A673 (cell line): ENCODE results near the gene IRX4. TPM values are rescaled to one million over a fixed set of nuclear protein-coding genes. Genes with fewer than 3 reads are reported as not detected.

Experiments
- BruUV-seq: library from RNA; stranded (reverse); fragments of 400-500 nt; replicated peaks from 2 replicates; lab custom pipeline; 2021; lab: Mats Ljungman, UMichigan
- CTCF ChIA-PET: fragments of 300-600 bp; sonication (Branson Sonifier 250); formaldehyde crosslinking; loops from one replicate; lab custom pipeline; 2022; ENCODE audit warnings: antibody characterized with exemption; lab: Charles Lee
- POLR2A ChIA-PET: fragments of 300-600 bp; sonication (Branson Sonifier 250); formaldehyde crosslinking; loops from one replicate; lab custom pipeline; 2022; ENCODE audit warnings: antibody characterized with exemption; ENCODE audit not compliant: low non-redundant PET; lab: Charles Lee
- DNase-seq: peaks from one replicate; pipeline ENCODE4 v3.0.0-alpha.2; 2015; ENCODE audit warnings: low spot score
- H3K27ac ChIP-seq: fragments of 200-600 bp; sonication (generic); 2 replicates; pipeline ENCODE4 v1.5.1; 2016; ENCODE audit warnings: mixed run types, low read depth, mild to moderate bottlenecking, mixed read lengths, antibody characterized with exemption, low read length; ENCODE audit not compliant: poor library complexity, severe bottlenecking
- H3K27me3 ChIP-seq: fragments of 200-600 bp; sonication (generic); replicated peaks from 2 replicates; pipeline ENCODE4 v1.6.1; 2017; ENCODE audit warnings: mixed run types, low read depth, mild to moderate bottlenecking, mixed read lengths, antibody characterized with exemption, low read length; ENCODE audit not compliant: insufficient read depth, poor library complexity
- H3K36me3 ChIP-seq: fragments of 200-600 bp; sonication (generic); 2 replicates; pipeline ENCODE4 v1.6.1; 2016; ENCODE audit warnings: mixed run types, mild to moderate bottlenecking, mixed read lengths, antibody characterized with exemption, low read length; ENCODE audit not compliant: insufficient read depth, poor library complexity, severe bottlenecking
- H3K4me1 ChIP-seq: fragments of 200-600 bp; sonication (generic); 2 replicates; pipeline ENCODE4 v1.6.1; 2017; ENCODE audit warnings: mixed run types, mild to moderate bottlenecking, mixed read lengths, antibody characterized with exemption, low read length; ENCODE audit not compliant: insufficient read depth, poor library complexity, severe bottlenecking
- H3K4me3 ChIP-seq: fragments of 200-600 bp; sonication (generic); 2 replicates; pipeline ENCODE4 v1.5.1; 2016; ENCODE audit warnings: low read depth, mixed run types, mild to moderate bottlenecking, mixed read lengths, low read length; ENCODE audit not compliant: poor library complexity, severe bottlenecking
- H3K9me3 ChIP-seq: fragments of 200-600 bp; sonication (generic); 2 replicates; pipeline ENCODE4 v1.6.1; 2016; ENCODE audit warnings: mixed run types, low read depth, mild to moderate bottlenecking, mixed read lengths, antibody characterized with exemption, low read length; ENCODE audit not compliant: poor library complexity, severe bottlenecking
- EZH2 ChIP-seq: fragments of 200-600 bp; sonication (generic); IDR thresholded peaks from 2 replicates; pipeline ENCODE4 v1.6.1; 2017; ENCODE audit warnings: borderline replicate concordance, low read depth, mild to moderate bottlenecking, mixed read lengths, antibody characterized with exemption, low read length; ENCODE audit not compliant: poor library complexity, severe bottlenecking
- intact Hi-C: fragments of 100-400 bp; cut with micrococcal nuclease; formaldehyde crosslinking; loops from one replicate; pipeline ENCODE4 v1.10.0; 2022; ENCODE audit not compliant: unreplicated experiment
- total RNA-seq: library from RNA; stranded (reverse); gene quantifications from 2 replicates; pipeline ENCODE4 v1.2.3, GENCODE V29; 2021
- TF ChIP-seq, protein P1 (sequence below): fragments of 300-800, 200-600 bp; sonication (generic); conservative IDR thresholded peaks from 2 replicates; pipeline ENCODE4 v1.5.1; 2017; ENCODE audit warnings: low read depth, mild to moderate bottlenecking, antibody characterized with exemption, low read length, moderate library complexity, mixed read lengths

Gene IRX4
- total RNA-seq, 1 experiment from 2014 or later, result not detected

DNA sequence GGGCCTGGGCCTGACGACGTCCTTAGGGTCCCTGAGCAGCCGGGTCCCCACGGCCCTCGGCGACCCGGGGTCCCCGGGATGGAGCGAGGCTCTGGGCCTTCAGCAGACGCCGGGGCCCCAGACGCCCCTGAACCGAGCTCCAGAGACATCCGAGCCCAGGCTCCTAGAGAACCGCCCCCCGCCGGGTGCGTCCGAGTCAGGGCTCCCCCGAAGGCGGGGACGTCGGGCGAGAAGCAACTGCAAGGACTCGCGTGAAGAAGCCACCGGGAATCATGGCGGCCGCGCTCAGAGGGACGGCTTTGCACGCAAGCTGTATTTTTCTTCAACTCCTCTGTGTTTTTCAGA lies 25.5 kb downstream of the IRX4 start:
- intact Hi-C loops, result no loop called here
- Histone ChIP-seq H3K4me3 (no peak overlapping the region), H3K9me3 (no peaks in the 10 kb centered on the region), H3K4me1 (no peaks in the 10 kb centered on the region), H3K36me3 (no peaks in the 10 kb centered on the region), H3K27me3 (peaks cover 53% of the 10 kb centered on the region), H3K27ac (no peak overlapping the region)
- TF ChIP-seq EZH2, result no peak
- TF ChIP-seq, protein P1, sequence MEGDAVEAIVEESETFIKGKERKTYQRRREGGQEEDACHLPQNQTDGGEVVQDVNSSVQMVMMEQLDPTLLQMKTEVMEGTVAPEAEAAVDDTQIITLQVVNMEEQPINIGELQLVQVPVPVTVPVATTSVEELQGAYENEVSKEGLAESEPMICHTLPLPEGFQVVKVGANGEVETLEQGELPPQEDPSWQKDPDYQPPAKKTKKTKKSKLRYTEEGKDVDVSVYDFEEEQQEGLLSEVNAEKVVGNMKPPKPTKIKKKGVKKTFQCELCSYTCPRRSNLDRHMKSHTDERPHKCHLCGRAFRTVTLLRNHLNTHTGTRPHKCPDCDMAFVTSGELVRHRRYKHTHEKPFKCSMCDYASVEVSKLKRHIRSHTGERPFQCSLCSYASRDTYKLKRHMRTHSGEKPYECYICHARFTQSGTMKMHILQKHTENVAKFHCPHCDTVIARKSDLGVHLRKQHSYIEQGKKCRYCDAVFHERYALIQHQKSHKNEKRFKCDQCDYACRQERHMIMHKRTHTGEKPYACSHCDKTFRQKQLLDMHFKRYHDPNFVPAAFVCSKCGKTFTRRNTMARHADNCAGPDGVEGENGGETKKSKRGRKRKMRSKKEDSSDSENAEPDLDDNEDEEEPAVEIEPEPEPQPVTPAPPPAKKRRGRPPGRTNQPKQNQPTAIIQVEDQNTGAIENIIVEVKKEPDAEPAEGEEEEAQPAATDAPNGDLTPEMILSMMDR, result no peak
- DNase-seq, result no peak
- POLR2A ChIA-PET, result no interaction called here
- CTCF ChIA-PET, result no interaction called here
- no TSS peak for BruUV-seq

DNA sequence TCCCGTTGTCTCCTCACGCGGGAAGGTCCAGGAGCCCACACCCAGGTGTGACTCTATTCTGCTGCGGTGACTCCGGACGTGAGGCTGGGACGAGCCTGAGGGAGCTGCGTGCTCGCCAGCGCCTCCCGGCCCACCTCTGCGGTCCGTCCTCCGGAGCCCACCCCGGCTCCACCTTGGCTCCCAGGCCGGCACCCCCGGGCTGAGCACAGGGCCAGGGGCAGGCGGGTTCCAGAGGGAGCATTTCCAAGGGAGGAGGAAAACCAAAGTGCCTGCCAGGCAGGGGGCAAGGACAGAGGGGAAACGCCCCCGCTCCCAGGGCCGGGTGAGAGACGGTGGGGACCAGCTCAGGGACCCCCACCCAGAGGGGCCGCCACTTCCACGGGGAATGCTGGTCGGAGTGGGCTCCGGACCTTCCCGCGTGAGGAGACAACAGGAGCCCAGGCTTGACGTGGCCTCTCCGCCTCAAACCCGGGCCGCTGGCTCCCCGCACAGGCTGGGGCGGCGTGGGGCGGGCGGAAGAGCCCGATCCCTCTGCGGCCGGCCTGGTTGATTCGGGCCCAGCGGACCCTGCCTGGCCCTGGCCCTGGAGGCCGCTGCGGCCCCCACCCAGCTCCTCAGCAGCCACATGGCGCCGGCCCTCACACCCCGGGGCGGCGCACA lies 26.0 kb downstream of the IRX4 start:
- no TSS peak for BruUV-seq
- Histone ChIP-seq H3K36me3 (no peaks in the 10 kb centered on the region), H3K27me3 (peaks cover 53% of the 10 kb centered on the region), H3K9me3 (no peaks in the 10 kb centered on the region), H3K4me1 (no peaks in the 10 kb centered on the region), H3K4me3 (no peak overlapping the region), H3K27ac (no peak overlapping the region)
- ChIA-PET POLR2A (no interaction called here), CTCF (no interaction called here)
- DNase-seq, result no peak
- TF ChIP-seq EZH2, result no peak
- TF ChIP-seq, protein P1, result no peak
- intact Hi-C loops, result no loop called here

DNA sequence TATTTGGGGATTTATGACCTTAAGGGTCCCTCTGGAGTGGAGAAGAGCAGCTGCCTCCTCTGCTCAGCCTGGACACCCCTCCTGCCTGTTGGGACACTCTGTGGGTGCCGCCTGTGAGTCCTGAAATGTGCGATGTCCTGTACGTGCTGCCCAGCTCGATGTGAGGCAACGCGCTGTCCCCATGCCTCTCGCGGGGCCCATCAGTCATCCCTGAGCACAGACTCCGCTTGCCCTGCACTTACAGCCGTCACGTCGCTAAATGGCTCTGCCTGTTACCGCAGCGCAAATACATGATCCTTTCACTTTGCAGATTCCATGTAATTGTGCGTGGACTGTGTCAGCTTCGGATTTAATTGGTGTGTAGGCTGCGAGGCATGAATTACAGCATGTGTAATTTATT lies 27.1 kb downstream of the IRX4 start:
- Histone ChIP-seq H3K4me3 (no peak overlapping the region), H3K27ac (no peak overlapping the region), H3K9me3 (no peaks in the 10 kb centered on the region), H3K36me3 (no peaks in the 10 kb centered on the region), H3K4me1 (no peaks in the 10 kb centered on the region), H3K27me3 (peaks cover 59% of the 10 kb centered on the region)
- no TSS peak for BruUV-seq
- TF ChIP-seq, protein P1, result no peak
- no peak for TF ChIP-seq EZH2
- ChIA-PET POLR2A (no interaction called here), CTCF (no interaction called here)
- DNase-seq, result no peak
- intact Hi-C loops, result no loop called here
